Measurements from ENCODE around the gene HSD17B13. TPM values are rescaled to one million over a fixed set of nuclear protein-coding genes. Genes with fewer than 3 reads are reported as not detected.

Gene HSD17B13
- total and polyA plus RNA-seq, 2 of the 4 experiments (the other 2 are of a cell fraction), result not detected

DNA sequence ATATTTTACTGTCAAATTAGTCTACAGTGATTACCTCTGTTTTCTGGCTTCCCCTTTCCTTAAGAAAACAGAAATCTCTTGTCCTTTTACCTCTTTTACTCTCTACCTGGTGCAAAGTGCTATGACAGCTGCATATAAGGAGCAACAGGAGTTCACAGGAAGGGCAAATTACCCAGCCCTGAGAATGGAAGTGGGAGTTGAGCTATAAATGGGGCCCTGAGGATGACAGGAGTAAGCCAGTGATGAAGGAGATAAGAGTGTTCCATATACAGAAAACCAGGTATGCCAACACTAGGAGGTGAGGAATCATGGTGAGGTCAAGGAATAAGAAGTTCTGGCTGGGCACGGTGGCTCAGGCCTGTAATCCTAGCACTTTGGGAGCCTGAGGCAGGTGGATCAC is 4.5 kb upstream of the HSD17B13 start:
- Histone ChIP-seq H3K36me3 (ENCODE audit: control insufficient read depth, insufficient read depth, low read length) (no peaks in the 10 kb centered on the region), H2BK20ac (ENCODE audit: low read depth, low read length) (no peak overlapping the region), H4K5ac (ENCODE audit: low read depth, low read length) (no peak overlapping the region), H4K91ac (ENCODE audit: insufficient read depth, low read depth, low read length) (no peak overlapping the region), H3K18ac (ENCODE audit: low read depth, low read length) (no peak overlapping the region), H3K9me3 (ENCODE audit: control insufficient read depth, insufficient read depth, low read length) (no peaks in the 10 kb centered on the region), H3K9me1 (ENCODE audit: insufficient read depth, low read length) (no peaks in the 10 kb centered on the region), H2AK9ac (replicated peaks; ENCODE audit: low read depth, low read length, poor library complexity) (no peak overlapping the region), H3K9ac (ENCODE audit: low read depth, low read length) (no peak overlapping the region), H3K23ac (ENCODE audit: low read depth, low read length) (no peak overlapping the region), H3K4me1 (ENCODE audit: control insufficient read depth, insufficient read depth, low read length) (no peaks in the 10 kb centered on the region; the same call in 1 of the 2 replicates), H3K4me3 (ENCODE audit: insufficient read depth, low read depth, low read length) (no peak overlapping the region), H3K14ac (replicated peaks; ENCODE audit: low read depth, low read length) (no peak overlapping the region), H2AK5ac (ENCODE audit: low read depth, low read length) (no peak overlapping the region), H4K20me1 (ENCODE audit: insufficient read depth, low read length) (no peaks in the 10 kb centered on the region), H3K27me3 (ENCODE audit: control insufficient read depth, insufficient read depth, low read length) (no peaks in the 10 kb centered on the region), H3K56ac (ENCODE audit: extremely low read depth, insufficient read depth, low read length) (no peak overlapping the region), H3K4me2 (ENCODE audit: low read depth, low read length) (no peak overlapping the region), H2BK5ac (ENCODE audit: low read depth, low read length, poor library complexity, severe bottlenecking) (no peak overlapping the region), H2BK15ac (ENCODE audit: low read depth, low read length) (no peak overlapping the region), H3K4ac (ENCODE audit: low read depth, low read length) (no peak overlapping the region), H4K8ac (ENCODE audit: low read depth in 2 of 2, low read length in 2 of 2) (no peak overlapping the region), H2AFZ (replicated peaks; ENCODE audit: low read length, poor library complexity) (no peak overlapping the region), H3K79me1 (ENCODE audit: low read depth in 1 of 2, low read length in 2 of 2) (no peaks in the 10 kb centered on the region), H3K27ac (ENCODE audit: insufficient read depth, low read length) (no peak overlapping the region), H2BK120ac (ENCODE audit: low read depth, low read length) (no peak overlapping the region)
- intact Hi-C loops (cut with micrococcal nuclease), result no loop called here
- BruUV-seq (replicated peaks), result no TSS peak
- dilution Hi-C loops (cut with HindIII; ENCODE audit: low sequenced_read_pairs, unreplicated experiment), result no loop called here
- in situ Hi-C loops (cut with MboI; ENCODE audit: low sequenced_read_pairs), result no loop called here
- no peak for DNase-seq
- POLR2A ChIA-PET (ENCODE audit: unreplicated experiment), result no interaction called here
- CTCF ChIA-PET, result no interaction called here
- ATAC-seq (ENCODE audit: low read depth), result no peak
- no CpG with 5 or more reads among the region's 1 CpG for WGBS, 2 experiments (ENCODE audit: extremely low coverage in 2 of 2, insufficient read length in 1 of 2)
- TF ChIP-seq NFE2L2 (IDR thresholded peaks at IDR 0.05; ENCODE audit: low read depth, low read length), result no peak
- TF ChIP-seq RFX5 (IDR thresholded peaks at IDR 0.05; ENCODE audit: low read depth, low read length), result no peak
- TF ChIP-seq POLR2A (IDR thresholded peaks at IDR 0.05; ENCODE audit: low read depth, low read length), result no peak
- TF ChIP-seq, protein P1, sequence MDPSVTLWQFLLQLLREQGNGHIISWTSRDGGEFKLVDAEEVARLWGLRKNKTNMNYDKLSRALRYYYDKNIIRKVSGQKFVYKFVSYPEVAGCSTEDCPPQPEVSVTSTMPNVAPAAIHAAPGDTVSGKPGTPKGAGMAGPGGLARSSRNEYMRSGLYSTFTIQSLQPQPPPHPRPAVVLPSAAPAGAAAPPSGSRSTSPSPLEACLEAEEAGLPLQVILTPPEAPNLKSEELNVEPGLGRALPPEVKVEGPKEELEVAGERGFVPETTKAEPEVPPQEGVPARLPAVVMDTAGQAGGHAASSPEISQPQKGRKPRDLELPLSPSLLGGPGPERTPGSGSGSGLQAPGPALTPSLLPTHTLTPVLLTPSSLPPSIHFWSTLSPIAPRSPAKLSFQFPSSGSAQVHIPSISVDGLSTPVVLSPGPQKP (IDR thresholded peaks at IDR 0.05; ENCODE audit: borderline replicate concordance, low read depth, low read length), result no peak
- TF ChIP-seq FOS (IDR thresholded peaks at IDR 0.05; ENCODE audit: low read depth, low read length), result no peak
- TF ChIP-seq MAZ (IDR thresholded peaks at IDR 0.05; ENCODE audit: borderline replicate concordance, low read depth, low read length), result no peak
- TF ChIP-seq BHLHE40 (IDR thresholded peaks at IDR 0.05; ENCODE audit: low read depth, low read length), result no peak
- no peak for TF ChIP-seq CEBPB (IDR thresholded peaks at IDR 0.05; ENCODE audit: low read depth, low read length)
- TF ChIP-seq, protein P2, sequence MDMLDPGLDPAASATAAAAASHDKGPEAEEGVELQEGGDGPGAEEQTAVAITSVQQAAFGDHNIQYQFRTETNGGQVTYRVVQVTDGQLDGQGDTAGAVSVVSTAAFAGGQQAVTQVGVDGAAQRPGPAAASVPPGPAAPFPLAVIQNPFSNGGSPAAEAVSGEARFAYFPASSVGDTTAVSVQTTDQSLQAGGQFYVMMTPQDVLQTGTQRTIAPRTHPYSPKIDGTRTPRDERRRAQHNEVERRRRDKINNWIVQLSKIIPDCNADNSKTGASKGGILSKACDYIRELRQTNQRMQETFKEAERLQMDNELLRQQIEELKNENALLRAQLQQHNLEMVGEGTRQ (IDR thresholded peaks at IDR 0.05; ENCODE audit: low read depth, low read length), result no peak
- no peak for TF ChIP-seq RAD21 (IDR thresholded peaks at IDR 0.05; ENCODE audit: low read length)

Measured in IMR-90 (cell line).